Caki2 (cell line): ENCODE results near the gene CCNJL. TPM values are rescaled to one million over a fixed set of nuclear protein-coding genes. Genes with fewer than 3 reads are reported as not detected.

Experiments used
- DNase-seq: peaks from one replicate; pipeline ENCODE4 v3.0.0-alpha.2; 2015; ENCODE audit warnings: low read depth
- in situ Hi-C: cut with HindIII; loops from 2 replicates; pipeline ENCODE4 v1.10.0; 2016; ENCODE audit warnings: low sequenced_read_pairs, low pct_unique_long_range_greater_than_20kb, mixed read lengths
- total RNA-seq: library from RNA; depleted of rRNA; stranded (reverse); fragments of >200 nt; shearing (Covaris generic); gene quantifications from 2 replicates; pipeline ENCODE4 v1.2.3, GENCODE V29; 2014; ENCODE audit warnings: low replicate concordance

CCNJL gene
- total RNA-seq, 1 experiment from 2014 or later = 5.1 TPM

- in situ Hi-C loops = no loop called here
- no peak for DNase-seq
Measured at GRCh38 chr5:160305319-160305718, 7.0 kb downstream of the CCNJL start.

GRCh38 chr5:160303690-160304089, 8.7 kb downstream of the CCNJL start:
- DNase-seq = no peak
- in situ Hi-C loops = no loop called here

GRCh38 chr5:160298189-160298588, 14.2 kb downstream of the CCNJL start:
- in situ Hi-C loops = no loop called here
- no peak for DNase-seq

GRCh38 chr5:160297776-160298175, 14.6 kb downstream of the CCNJL start:
- no peak for DNase-seq
- in situ Hi-C loops = no loop called here

- no peak for DNase-seq
- in situ Hi-C loops = no loop called here
Measured at GRCh38 chr5:160297004-160297403, 15.4 kb downstream of the CCNJL start.

- in situ Hi-C loops = no loop called here
- DNase-seq = no peak
Measured at GRCh38 chr5:160296496-160296895, 15.9 kb downstream of the CCNJL start.

- in situ Hi-C loops = no loop called here
- no peak for DNase-seq
Measured at GRCh38 chr5:160293901-160294561, 18.3 kb downstream of the CCNJL start.

- no peak for DNase-seq
- in situ Hi-C loops = no loop called here
Measured at GRCh38 chr5:160293386-160293785, 19.0 kb downstream of the CCNJL start.

GRCh38 chr5:160291467-160291866, 20.9 kb downstream of the CCNJL start:
- no peak for DNase-seq
- in situ Hi-C loops = no loop called here

- in situ Hi-C loops = no loop called here
- DNase-seq = no peak
Measured at GRCh38 chr5:160290751-160291150, 21.6 kb downstream of the CCNJL start.

- no peak for DNase-seq
- in situ Hi-C loops = no loop called here
Measured at GRCh38 chr5:160289721-160290120, 22.6 kb downstream of the CCNJL start.

GRCh38 chr5:160289356-160289651, 23.1 kb downstream of the CCNJL start:
- no peak for DNase-seq
- in situ Hi-C loops = no loop called here

GRCh38 chr5:160287378-160288051, 24.8 kb downstream of the CCNJL start:
- in situ Hi-C loops = no loop called here
- no peak for DNase-seq

- DNase-seq = no peak
- in situ Hi-C loops = no loop called here
Measured at GRCh38 chr5:160286947-160287346, 25.4 kb downstream of the CCNJL start.

- in situ Hi-C loops = no loop called here
- no peak for DNase-seq
Measured at GRCh38 chr5:160285316-160285715, 27.0 kb downstream of the CCNJL start.

- no peak for DNase-seq
- in situ Hi-C loops = no loop called here
Measured at GRCh38 chr5:160284291-160284873, 28.0 kb downstream of the CCNJL start.

- DNase-seq = no peak
- in situ Hi-C loops = no loop called here
Measured at GRCh38 chr5:160281275-160281674, 31.1 kb downstream of the CCNJL start.

GRCh38 chr5:160280384-160281095, 31.8 kb downstream of the CCNJL start:
- DNase-seq = no peak
- in situ Hi-C loops = no loop called here

- in situ Hi-C loops = no loop called here
- no peak for DNase-seq
Measured at GRCh38 chr5:160278343-160278742, 34.0 kb downstream of the CCNJL start.
